Fibroblast of mammary gland (primary cell): ENCODE measurements around the gene MMP2.

Experiments used
- DNase-seq: peaks from one replicate; pipeline ENCODE4 v3.0.0-alpha.2; 2010; ENCODE audit warnings: low read depth
- H3K4me3 ChIP-seq: 2 replicates; pipeline ENCODE4 v1.5.1; 2011; ENCODE audit warnings: low read depth, mild to moderate bottlenecking, low read length, moderate library complexity; ENCODE audit not compliant: control insufficient read depth
- TF ChIP-seq, protein P1 (sequence below): conservative IDR thresholded peaks from 2 replicates; pipeline ENCODE4 v1.5.1; 2011; ENCODE audit warnings: low read depth, low read length, inconsistent platforms; ENCODE audit not compliant: control insufficient read depth, insufficient read depth

MMP2 gene

GRCh38 chr16:55497558-55497957 is 18.6 kb downstream of the MMP2 start:
- no peak overlapping the region for H3K4me3 ChIP-seq
- TF ChIP-seq, protein P1, sequence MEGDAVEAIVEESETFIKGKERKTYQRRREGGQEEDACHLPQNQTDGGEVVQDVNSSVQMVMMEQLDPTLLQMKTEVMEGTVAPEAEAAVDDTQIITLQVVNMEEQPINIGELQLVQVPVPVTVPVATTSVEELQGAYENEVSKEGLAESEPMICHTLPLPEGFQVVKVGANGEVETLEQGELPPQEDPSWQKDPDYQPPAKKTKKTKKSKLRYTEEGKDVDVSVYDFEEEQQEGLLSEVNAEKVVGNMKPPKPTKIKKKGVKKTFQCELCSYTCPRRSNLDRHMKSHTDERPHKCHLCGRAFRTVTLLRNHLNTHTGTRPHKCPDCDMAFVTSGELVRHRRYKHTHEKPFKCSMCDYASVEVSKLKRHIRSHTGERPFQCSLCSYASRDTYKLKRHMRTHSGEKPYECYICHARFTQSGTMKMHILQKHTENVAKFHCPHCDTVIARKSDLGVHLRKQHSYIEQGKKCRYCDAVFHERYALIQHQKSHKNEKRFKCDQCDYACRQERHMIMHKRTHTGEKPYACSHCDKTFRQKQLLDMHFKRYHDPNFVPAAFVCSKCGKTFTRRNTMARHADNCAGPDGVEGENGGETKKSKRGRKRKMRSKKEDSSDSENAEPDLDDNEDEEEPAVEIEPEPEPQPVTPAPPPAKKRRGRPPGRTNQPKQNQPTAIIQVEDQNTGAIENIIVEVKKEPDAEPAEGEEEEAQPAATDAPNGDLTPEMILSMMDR, result no peak
- DNase-seq, result no peak

- no peak for DNase-seq
- H3K4me3 ChIP-seq, result no peak overlapping the region
- TF ChIP-seq, protein P1, result no peak
Observed at GRCh38 chr16:55498101-55498500, 19.1 kb downstream of the MMP2 start.

- DNase-seq, result no peak
- no peak overlapping the region for H3K4me3 ChIP-seq
- TF ChIP-seq, protein P1, result no peak
Observed at GRCh38 chr16:55499281-55499680, 20.3 kb downstream of the MMP2 start.

- TF ChIP-seq, protein P1, result no peak
- no peak overlapping the region for H3K4me3 ChIP-seq
- DNase-seq, result peak; percentile 96
Observed at GRCh38 chr16:55499951-55500529, 21.0 kb downstream of the MMP2 start.

DNA sequence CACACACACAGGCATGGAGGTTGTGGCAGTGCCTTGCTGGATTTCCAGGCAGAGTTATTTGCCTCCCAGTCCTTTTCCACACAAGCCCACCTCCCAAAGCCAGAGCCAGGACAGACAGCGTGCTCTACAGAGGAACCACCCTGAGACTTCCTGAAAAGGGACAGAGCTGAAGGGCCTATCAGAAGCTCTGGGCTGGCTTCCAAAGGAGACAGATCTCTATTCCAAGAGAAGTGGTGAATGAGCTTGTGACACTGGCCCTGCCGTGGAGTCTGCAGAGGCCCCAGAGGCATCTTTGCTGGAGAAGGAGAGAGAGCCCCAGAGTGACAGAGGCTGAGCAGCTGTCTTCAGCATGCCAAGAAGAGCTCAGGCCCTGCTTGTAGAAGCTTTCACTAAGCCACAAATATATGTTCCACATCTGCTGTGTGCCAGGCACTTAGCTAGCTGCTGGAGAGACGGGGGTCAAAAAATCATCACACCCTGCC is 21.6 kb downstream of the MMP2 start:
- no peak overlapping the region for H3K4me3 ChIP-seq
- TF ChIP-seq, protein P1, result no peak
- no peak for DNase-seq

GRCh38 chr16:55501549-55502322 is 22.7 kb downstream of the MMP2 start:
- TF ChIP-seq, protein P1, result peak; percentile 49
- no peak overlapping the region for H3K4me3 ChIP-seq
- DNase-seq, result no peak
